DND-41 (cell line): ENCODE data around the gene MMS22L.

Experiments
- EZH2 ChIP-seq: IDR thresholded peaks from 3 replicates; pipeline ENCODE4 v1.6.1; 2012; ENCODE audit warnings: borderline replicate concordance, low read depth, mild to moderate bottlenecking, moderate library complexity, low read length, inconsistent platforms; ENCODE audit not compliant: severe bottlenecking
- TF ChIP-seq, protein P1 (sequence below): IDR thresholded peaks from 2 replicates; pipeline ENCODE4 v1.5.1; 2012; ENCODE audit warnings: borderline replicate concordance, low read length, moderate library complexity, mild to moderate bottlenecking; ENCODE audit not compliant: poor library complexity, severe bottlenecking; ENCODE audit errors: extremely low read depth

DNA sequence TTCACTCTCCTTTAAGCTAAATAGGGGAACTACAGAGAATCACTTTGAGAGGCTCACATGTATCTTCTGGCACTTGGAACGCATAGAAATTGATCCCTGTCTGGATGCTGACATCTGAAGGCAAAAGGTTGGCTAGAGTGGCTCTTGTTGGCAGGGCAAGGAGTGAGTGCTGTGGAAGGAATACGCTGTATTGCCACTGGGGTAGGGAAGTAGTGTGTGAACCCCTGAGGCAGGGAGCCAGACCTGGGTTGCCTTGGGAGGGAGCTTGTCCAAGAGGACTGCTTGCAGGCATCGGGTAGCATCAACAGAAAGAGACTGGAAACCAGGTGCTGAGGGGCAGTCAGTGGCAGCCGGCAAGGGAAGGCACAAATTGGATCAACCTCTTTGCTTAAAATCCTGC is 8.9 kb upstream of the MMS22L start:
- TF ChIP-seq, protein P1, sequence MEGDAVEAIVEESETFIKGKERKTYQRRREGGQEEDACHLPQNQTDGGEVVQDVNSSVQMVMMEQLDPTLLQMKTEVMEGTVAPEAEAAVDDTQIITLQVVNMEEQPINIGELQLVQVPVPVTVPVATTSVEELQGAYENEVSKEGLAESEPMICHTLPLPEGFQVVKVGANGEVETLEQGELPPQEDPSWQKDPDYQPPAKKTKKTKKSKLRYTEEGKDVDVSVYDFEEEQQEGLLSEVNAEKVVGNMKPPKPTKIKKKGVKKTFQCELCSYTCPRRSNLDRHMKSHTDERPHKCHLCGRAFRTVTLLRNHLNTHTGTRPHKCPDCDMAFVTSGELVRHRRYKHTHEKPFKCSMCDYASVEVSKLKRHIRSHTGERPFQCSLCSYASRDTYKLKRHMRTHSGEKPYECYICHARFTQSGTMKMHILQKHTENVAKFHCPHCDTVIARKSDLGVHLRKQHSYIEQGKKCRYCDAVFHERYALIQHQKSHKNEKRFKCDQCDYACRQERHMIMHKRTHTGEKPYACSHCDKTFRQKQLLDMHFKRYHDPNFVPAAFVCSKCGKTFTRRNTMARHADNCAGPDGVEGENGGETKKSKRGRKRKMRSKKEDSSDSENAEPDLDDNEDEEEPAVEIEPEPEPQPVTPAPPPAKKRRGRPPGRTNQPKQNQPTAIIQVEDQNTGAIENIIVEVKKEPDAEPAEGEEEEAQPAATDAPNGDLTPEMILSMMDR: no peak
- TF ChIP-seq EZH2: no peak
